ENCODE results near the gene SLC12A7.

The SLC12A7 gene

DNA sequence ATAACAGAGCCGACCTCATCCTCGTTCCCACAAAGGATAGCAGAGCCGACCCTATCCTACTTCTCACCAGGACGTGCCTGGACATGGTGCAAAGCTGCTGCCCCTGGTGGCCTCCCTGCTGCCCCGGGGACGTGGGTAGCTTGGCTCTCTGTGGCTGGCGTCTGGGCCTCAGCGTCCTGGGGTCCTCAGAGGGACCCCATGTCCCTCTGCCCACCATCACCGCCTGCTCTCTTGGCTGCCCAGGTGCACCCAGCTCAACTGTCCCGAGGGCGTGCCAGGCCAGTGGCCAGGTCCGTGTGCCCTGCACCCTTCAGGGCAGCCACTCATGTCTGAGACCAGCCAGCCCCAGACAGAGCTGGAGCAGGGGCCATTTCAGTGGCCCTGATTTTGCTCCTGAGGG is 94.8 kb downstream of the SLC12A7 start:
- Histone ChIP-seq H3K4me3 (ENCODE audit: low read depth, low read length) (no peak overlapping the region), H3K9me3 (no peaks in the 10 kb centered on the region), H3K36me3 (no peaks in the 10 kb centered on the region), H3K4me1 (no peaks in the 10 kb centered on the region), H3K27me3 (no peaks in the 10 kb centered on the region)
- no peak for DNase-seq
- TF ChIP-seq, protein P1, sequence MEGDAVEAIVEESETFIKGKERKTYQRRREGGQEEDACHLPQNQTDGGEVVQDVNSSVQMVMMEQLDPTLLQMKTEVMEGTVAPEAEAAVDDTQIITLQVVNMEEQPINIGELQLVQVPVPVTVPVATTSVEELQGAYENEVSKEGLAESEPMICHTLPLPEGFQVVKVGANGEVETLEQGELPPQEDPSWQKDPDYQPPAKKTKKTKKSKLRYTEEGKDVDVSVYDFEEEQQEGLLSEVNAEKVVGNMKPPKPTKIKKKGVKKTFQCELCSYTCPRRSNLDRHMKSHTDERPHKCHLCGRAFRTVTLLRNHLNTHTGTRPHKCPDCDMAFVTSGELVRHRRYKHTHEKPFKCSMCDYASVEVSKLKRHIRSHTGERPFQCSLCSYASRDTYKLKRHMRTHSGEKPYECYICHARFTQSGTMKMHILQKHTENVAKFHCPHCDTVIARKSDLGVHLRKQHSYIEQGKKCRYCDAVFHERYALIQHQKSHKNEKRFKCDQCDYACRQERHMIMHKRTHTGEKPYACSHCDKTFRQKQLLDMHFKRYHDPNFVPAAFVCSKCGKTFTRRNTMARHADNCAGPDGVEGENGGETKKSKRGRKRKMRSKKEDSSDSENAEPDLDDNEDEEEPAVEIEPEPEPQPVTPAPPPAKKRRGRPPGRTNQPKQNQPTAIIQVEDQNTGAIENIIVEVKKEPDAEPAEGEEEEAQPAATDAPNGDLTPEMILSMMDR (IDR thresholded peaks at IDR 0.05; ENCODE audit: low read depth, low read length): no peak

DNA sequence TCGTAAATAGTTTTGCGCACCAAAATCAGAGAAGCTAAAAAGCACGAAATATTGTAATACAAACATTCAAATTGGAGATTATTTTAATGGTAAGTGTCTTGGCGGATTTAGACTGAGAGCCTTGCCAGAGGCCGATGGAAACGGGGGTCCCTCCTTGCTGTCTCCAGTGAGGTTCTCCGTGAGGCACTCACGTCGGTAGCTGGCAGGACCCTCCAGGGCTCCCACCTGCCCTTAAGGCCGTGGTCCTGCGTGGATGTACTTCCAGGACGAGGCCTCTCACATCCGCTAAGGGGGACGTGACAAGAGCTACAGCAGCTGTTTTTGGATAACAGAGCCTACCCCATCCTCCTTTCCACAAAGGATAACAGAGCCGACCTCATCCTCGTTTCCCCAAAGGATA is 95.4 kb downstream of the SLC12A7 start:
- no peak for DNase-seq
- Histone ChIP-seq H3K9me3 (no peaks in the 10 kb centered on the region), H3K27me3 (no peaks in the 10 kb centered on the region), H3K36me3 (no peaks in the 10 kb centered on the region), H3K4me3 (ENCODE audit: low read depth, low read length) (no peak overlapping the region), H3K4me1 (no peaks in the 10 kb centered on the region)
- TF ChIP-seq, protein P1 (IDR thresholded peaks at IDR 0.05; ENCODE audit: low read depth, low read length): no peak

GRCh38 chr5:1016036-1016435 is 95.8 kb downstream of the SLC12A7 start:
- no peak for DNase-seq
- Histone ChIP-seq H3K9me3 (no peaks in the 10 kb centered on the region), H3K27me3 (no peaks in the 10 kb centered on the region), H3K4me3 (ENCODE audit: low read depth, low read length) (no peak overlapping the region), H3K4me1 (no peaks in the 10 kb centered on the region), H3K36me3 (no peaks in the 10 kb centered on the region)
- TF ChIP-seq, protein P1 (IDR thresholded peaks at IDR 0.05; ENCODE audit: low read depth, low read length): no peak

- no peak for DNase-seq
- H3K27me3 ChIP-seq: no peaks in the 10 kb centered on the region; the same call in 1 of the 2 replicates
- H3K4me3 ChIP-seq (ENCODE audit: low read depth, low read length): no peak overlapping the region
- no peaks in the 10 kb centered on the region for H3K36me3 ChIP-seq
- H3K4me1 ChIP-seq: no peaks in the 10 kb centered on the region
- H3K9me3 ChIP-seq: no peaks in the 10 kb centered on the region
- TF ChIP-seq, protein P1 (IDR thresholded peaks at IDR 0.05; ENCODE audit: low read depth, low read length): no peak
Measured at GRCh38 chr5:1015507-1015906, 96.4 kb downstream of the SLC12A7 start.

DNA sequence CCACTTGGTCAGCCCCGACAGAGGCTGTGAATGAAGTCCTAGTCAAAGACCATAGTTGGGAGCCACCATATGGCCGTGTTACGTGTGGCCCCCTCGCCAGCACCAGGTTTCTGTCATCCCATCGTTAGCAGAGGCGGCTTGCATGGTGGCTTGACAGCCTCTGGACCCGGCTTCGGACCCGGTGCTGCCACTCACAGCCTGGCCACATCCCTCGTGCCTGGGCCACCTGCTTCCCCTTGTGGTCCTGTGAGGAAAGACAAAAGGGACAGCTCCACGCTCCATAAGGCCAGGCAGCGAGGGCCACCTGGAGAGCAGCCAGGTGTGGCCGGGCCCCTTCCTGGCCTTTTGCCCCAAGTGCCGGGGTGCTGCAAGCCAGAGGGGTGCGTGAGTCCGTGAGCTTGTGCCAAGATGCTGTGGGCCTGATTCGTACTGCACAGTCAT is 97.1 kb downstream of the SLC12A7 start:
- Histone ChIP-seq H3K4me3 (ENCODE audit: low read depth, low read length) (no peak overlapping the region), H3K9me3 (no peaks in the 10 kb centered on the region), H3K36me3 (no peaks in the 10 kb centered on the region), H3K4me1 (no peaks in the 10 kb centered on the region), H3K27me3 (peaks cover 5% of the 10 kb centered on the region)
- TF ChIP-seq, protein P1 (IDR thresholded peaks at IDR 0.05; ENCODE audit: low read depth, low read length): no peak
- no peak for DNase-seq

- H3K27me3 ChIP-seq: peaks cover 9% of the 10 kb centered on the region
- no peaks in the 10 kb centered on the region for H3K36me3 ChIP-seq
- TF ChIP-seq, protein P1 (IDR thresholded peaks at IDR 0.05; ENCODE audit: low read depth, low read length): no peak
- no peaks in the 10 kb centered on the region for H3K4me1 ChIP-seq
- H3K9me3 ChIP-seq: no peaks in the 10 kb centered on the region
- DNase-seq: no peak
- H3K4me3 ChIP-seq (ENCODE audit: low read depth, low read length): no peak overlapping the region
Measured at GRCh38 chr5:1014346-1014745, 97.5 kb downstream of the SLC12A7 start.

All from BE2C (cell line).